ENCODE results near the gene STK39.

DNA sequence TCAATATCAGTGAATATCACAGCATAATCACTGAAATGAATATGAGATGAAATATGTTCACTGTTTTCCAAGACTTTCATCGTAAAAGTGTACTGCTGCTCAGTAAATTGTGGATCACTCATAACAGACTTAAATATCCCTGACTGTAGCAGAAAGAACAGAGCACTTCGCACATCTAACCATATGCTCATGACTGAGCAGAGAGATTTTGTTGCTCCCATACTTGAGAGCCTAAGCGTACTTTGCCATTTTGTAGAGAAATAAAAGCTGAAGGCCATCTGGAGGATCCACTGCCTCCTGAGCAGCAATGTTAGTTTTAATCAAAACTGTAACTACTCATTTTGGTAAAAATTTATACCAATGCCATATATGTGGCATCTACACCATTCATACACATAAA is 243.5 kb downstream of the STK39 start:
- TF ChIP-seq EZH2phosphoT487 (IDR thresholded peaks at IDR 0.05; ENCODE audit: borderline replicate concordance, low read length), result no peak
- TF ChIP-seq, protein P1, sequence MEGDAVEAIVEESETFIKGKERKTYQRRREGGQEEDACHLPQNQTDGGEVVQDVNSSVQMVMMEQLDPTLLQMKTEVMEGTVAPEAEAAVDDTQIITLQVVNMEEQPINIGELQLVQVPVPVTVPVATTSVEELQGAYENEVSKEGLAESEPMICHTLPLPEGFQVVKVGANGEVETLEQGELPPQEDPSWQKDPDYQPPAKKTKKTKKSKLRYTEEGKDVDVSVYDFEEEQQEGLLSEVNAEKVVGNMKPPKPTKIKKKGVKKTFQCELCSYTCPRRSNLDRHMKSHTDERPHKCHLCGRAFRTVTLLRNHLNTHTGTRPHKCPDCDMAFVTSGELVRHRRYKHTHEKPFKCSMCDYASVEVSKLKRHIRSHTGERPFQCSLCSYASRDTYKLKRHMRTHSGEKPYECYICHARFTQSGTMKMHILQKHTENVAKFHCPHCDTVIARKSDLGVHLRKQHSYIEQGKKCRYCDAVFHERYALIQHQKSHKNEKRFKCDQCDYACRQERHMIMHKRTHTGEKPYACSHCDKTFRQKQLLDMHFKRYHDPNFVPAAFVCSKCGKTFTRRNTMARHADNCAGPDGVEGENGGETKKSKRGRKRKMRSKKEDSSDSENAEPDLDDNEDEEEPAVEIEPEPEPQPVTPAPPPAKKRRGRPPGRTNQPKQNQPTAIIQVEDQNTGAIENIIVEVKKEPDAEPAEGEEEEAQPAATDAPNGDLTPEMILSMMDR (IDR thresholded peaks at IDR 0.05; ENCODE audit: low read depth, low read length, poor library complexity, severe bottlenecking), result no peak
